ENCODE results near the gene GSN. TPM values are rescaled to one million over a fixed set of nuclear protein-coding genes. Genes with fewer than 3 reads are reported as not detected.

Gene GSN
- total RNA-seq, 1 donor from 2014 or later: 758 TPM

DNA sequence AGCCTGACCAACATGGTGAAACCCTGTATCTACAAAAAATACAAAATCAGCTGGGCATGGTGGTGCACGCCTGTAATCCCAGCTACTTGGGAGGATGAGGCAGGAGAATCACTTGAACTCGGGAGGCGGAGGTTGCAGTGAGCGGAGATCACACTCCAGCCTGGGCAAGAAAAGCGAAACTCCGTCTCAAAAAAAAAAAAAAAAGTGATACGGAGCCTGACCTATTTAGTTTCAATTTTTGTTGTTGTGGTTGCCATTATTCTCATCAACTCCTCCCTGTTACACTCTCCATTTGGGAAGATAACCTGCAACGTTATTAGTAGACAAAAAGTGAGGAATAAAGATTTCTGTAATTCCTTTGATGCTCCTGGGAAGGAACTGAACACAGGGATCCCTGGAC lies 100.8 kb downstream of the GSN start:
- H3K9me3 ChIP-seq (replicated peaks): no peaks in the 10 kb centered on the region
- H3K4me1 ChIP-seq: peaks cover 97% of the 10 kb centered on the region
- no peaks in the 10 kb centered on the region for H3K27me3 ChIP-seq (ENCODE audit: low read depth)
- TF ChIP-seq, protein P1, sequence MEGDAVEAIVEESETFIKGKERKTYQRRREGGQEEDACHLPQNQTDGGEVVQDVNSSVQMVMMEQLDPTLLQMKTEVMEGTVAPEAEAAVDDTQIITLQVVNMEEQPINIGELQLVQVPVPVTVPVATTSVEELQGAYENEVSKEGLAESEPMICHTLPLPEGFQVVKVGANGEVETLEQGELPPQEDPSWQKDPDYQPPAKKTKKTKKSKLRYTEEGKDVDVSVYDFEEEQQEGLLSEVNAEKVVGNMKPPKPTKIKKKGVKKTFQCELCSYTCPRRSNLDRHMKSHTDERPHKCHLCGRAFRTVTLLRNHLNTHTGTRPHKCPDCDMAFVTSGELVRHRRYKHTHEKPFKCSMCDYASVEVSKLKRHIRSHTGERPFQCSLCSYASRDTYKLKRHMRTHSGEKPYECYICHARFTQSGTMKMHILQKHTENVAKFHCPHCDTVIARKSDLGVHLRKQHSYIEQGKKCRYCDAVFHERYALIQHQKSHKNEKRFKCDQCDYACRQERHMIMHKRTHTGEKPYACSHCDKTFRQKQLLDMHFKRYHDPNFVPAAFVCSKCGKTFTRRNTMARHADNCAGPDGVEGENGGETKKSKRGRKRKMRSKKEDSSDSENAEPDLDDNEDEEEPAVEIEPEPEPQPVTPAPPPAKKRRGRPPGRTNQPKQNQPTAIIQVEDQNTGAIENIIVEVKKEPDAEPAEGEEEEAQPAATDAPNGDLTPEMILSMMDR (IDR thresholded peaks at IDR 0.05; ENCODE audit: borderline replicate concordance): no peak
- H3K27ac ChIP-seq (replicated peaks): peak overlapping the region; percentile 98
- peak overlapping the region; percentile 87 for H3K4me3 ChIP-seq
- H3K36me3 ChIP-seq: peaks cover 15% of the 10 kb centered on the region
- DNase-seq: no peak
- intact Hi-C loops (cut with micrococcal nuclease): no loop called here

DNA sequence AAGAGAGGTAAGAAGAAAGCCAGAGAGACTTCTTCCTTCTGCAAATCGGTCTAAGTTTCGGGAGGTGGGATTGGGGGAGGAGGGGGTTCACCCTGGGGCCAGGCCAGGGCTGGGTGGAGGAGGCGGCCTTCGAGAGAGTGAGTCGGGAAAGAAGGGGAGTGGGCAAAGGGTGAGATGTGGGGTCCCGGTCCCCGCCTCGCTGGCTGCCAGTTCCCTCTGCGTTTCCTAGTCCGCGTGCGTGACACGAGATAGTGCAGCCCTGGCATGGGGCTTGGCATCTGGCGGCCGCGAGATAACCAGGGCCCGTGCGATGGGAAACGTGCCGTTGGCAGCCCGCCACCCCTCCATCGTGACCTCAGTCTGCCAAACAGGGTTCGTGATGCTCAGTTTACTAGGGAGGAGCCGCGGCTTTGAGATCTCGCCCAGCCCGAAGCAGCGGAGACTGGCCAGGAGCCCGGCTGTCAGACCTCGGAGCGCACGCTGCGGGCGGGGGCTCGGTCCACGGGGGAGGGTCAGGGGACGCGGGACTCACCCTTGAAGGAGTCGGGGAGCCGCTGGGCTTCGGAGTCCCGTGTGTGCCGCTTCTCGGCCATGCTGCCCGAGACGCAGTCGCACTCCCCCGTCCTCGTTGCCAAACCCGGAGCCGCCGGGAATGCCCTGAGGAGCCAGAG lies 101.8 kb downstream of the GSN start, which contains the start of gene STOM:
Gene STOM, minus strand, starts transcription at position 656 of the 671 bp plus-strand sequence. Its CDS starts 63 bp downstream, at position 593.
- Histone ChIP-seq H3K9me3 (replicated peaks) (no peaks in the 10 kb centered on the region), H3K36me3 (peaks cover 15% of the 10 kb centered on the region), H3K27me3 (ENCODE audit: low read depth) (no peaks in the 10 kb centered on the region), H3K4me1 (peaks cover 96% of the 10 kb centered on the region), H3K27ac (replicated peaks) (peak within 1 kb of the TSS; percentile 98), H3K4me3 (peak within 1 kb of the TSS; percentile 87)
- intact Hi-C loops (cut with micrococcal nuclease): no loop called here
- TF ChIP-seq, protein P1 (IDR thresholded peaks at IDR 0.05; ENCODE audit: borderline replicate concordance): no peak
- DNase-seq: peak; percentile 93

DNA sequence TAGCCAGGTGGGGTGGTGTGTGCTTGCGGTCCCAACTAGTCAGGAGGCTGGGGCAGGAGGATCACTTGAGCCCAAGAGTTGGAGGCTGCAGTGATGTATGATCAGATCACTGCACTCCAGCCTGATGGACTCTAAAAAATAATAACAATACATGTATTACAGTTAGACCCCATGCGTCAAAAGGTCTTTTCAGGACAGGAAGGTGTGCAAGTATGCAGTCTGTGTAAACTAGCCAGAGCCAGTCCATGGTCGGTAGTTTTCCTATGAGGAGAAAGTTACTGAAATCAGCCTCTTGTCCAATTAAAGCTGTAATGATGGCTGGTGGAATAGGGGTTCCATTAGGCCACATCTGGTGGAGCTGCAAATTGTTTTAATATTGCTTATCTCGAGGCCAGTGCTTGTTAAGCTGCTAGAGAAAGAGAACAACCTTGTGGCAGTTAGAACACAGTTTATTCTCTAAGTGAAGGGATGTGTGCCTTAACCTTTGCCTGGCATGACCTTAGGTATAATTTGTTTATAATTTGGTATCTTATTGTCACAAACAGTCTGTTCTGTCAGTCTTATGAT lies 103.6 kb downstream of the GSN start:
- TF ChIP-seq, protein P1 (IDR thresholded peaks at IDR 0.05; ENCODE audit: borderline replicate concordance): no peak
- intact Hi-C loops (cut with micrococcal nuclease): no loop called here
- no peak for DNase-seq
- Histone ChIP-seq H3K27me3 (ENCODE audit: low read depth) (no peaks in the 10 kb centered on the region), H3K4me1 (peaks cover 92% of the 10 kb centered on the region), H3K9me3 (replicated peaks) (no peaks in the 10 kb centered on the region), H3K27ac (replicated peaks) (peak overlapping the region; percentile 98), H3K36me3 (peaks cover 4% of the 10 kb centered on the region), H3K4me3 (no peak overlapping the region)

DNA sequence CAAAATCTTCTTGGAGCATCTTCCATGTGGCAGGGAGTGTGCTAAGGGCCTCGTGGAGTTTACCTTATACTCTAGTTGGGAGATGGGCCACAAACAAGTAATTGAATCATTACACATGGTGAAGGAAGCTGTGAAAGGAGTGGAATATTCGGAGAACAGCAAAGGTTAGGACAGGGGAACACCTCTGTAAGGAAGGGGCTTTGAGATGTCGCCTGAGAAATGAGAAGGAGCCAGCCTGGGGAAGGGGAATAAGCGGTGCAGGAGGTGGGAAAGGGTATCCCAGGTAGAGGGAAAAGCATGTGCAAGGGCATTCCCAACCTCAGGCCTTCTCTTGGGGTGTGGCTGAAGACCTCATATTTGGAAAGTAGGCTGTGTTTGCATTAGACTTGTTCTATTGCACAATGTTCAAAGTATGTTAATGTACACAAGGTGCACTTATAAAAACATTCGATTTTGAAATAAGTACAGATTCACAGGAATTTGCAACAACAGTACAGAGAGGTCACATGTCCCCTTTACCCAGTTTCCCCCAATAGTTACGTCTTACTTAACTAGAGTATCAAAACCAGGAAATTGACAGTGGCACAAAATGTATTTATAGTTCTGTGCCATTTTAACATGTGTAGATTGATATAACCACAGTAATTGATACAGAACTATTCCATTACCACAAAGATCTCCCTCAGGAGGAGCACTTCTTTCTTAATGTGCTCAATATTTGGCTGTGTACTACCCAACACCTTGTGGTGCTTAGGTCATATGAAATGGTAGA lies 104.5 kb downstream of the GSN start:
- Histone ChIP-seq H3K9me3 (replicated peaks) (no peaks in the 10 kb centered on the region), H3K36me3 (no peaks in the 10 kb centered on the region), H3K27me3 (ENCODE audit: low read depth) (no peaks in the 10 kb centered on the region), H3K27ac (replicated peaks) (peak overlapping the region; percentile 98), H3K4me3 (no peak overlapping the region), H3K4me1 (peaks cover 84% of the 10 kb centered on the region)
- TF ChIP-seq, protein P1 (IDR thresholded peaks at IDR 0.05; ENCODE audit: borderline replicate concordance): no peak
- DNase-seq: no peak
- intact Hi-C loops (cut with micrococcal nuclease): no loop called here

DNA sequence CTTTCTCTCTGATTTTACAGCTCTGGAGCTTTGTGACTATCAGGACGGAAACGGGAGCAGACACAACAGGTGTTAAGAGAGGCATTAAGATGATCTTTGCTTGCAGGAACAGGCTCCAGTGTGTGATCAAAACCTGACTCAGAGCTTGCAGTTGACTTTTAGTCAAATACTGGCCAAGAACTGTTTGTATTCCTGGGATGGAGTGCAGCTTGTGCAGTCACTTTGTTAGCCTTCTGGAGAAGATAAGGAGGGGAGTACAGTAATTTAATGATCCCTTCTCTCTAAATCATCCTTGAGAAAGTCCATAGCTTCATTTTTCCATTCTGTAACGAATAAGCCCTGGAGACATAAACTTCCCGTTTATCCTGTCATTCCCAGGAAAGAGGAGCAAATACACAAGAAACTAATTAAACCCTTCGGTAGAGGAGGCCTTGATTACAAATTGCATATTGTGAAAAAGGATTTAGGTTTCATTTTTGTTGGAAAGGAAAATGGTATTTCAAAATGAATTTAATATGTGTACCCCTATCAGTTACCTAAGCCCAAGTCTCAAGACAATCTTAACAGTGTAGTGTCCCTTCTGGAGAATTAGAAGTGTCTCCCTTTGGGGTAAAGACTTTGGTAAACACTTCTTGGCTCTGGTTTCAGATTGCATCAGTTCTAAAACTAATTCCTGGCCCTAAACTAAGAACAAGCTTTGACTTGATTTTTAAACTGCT lies 105.2 kb downstream of the GSN start:
- H3K4me1 ChIP-seq: peaks cover 76% of the 10 kb centered on the region
- no peak for DNase-seq
- intact Hi-C loops (cut with micrococcal nuclease): no loop called here
- peak overlapping the region; percentile 98 for H3K27ac ChIP-seq (replicated peaks)
- H3K27me3 ChIP-seq (ENCODE audit: low read depth): no peaks in the 10 kb centered on the region
- no peaks in the 10 kb centered on the region for H3K9me3 ChIP-seq (replicated peaks)
- TF ChIP-seq, protein P1 (IDR thresholded peaks at IDR 0.05; ENCODE audit: borderline replicate concordance): no peak
- no peak overlapping the region for H3K4me3 ChIP-seq
- no peaks in the 10 kb centered on the region for H3K36me3 ChIP-seq
